K562 (cell line): Measurements from ENCODE around the gene BLCAP. TPM values are rescaled to one million over a fixed set of nuclear protein-coding genes. Genes with fewer than 3 reads are reported as not detected.

Source experiments
- ATAC-seq: fragments of 200-7000 bp; cut with Tn5 transposase; 3 replicates; pipeline ENCODE4 v1.9.1; 2020; ENCODE audit warnings: moderate library complexity
- BruUV-seq: library from RNA; stranded (reverse); fragments of 400-500 nt; replicated peaks from 2 replicates; lab custom pipeline; 2021; lab: Mats Ljungman, UMichigan
- CTCF ChIA-PET: fragments of 300-600 bp; formaldehyde crosslinking; extraction: SDS; loops from one replicate; lab custom pipeline; 2021; ENCODE audit warnings: low intra/inter-chr PET ratio; lab: Yijun Ruan, JAX
- POLR2A ChIA-PET: fragments of 300-600, 350-650 bp; sonication (Branson Sonifier 250); formaldehyde crosslinking; extraction: SDS; loops from one replicate; lab custom pipeline; 2021; ENCODE audit warnings: antibody characterized with exemption, inconsistent platforms; lab: Yijun Ruan, JAX
- DNase-seq, 4 experiments: peaks; one replicate each; pipeline versions ENCODE4 v3.0.0 to v3.0.0-alpha.2; 2011 to 2018; ENCODE audit warnings: low spot score in 3 of 4, mixed read lengths in 3 of 4; ENCODE audit errors: extremely low read depth in 1 of 4
- FAIRE-seq: peaks from 2 replicates; lab custom pipeline; 2011; peaks lifted over from hg19 to GRCh38; lab: Jason Lieb, UNC
- H2AFZ ChIP-seq: 2 replicates; pipeline ENCODE4 v1.6.0; 2011; ENCODE audit warnings: low read depth, low read length, control low read depth, inconsistent platforms
- H3K27ac ChIP-seq: fragments of 200-600 bp; 3 replicates; pipeline ENCODE4 v1.8.0; 2011; ENCODE audit warnings: low read depth, mild to moderate bottlenecking, control low read depth, inconsistent platforms, low read length, moderate library complexity, mixed read lengths; ENCODE audit errors: extremely low read depth
- H3K27me3 ChIP-seq, 2 experiments: fragments of 300-600 bp in 1 of 2; 2 replicates in 1 of 2; 3 replicates in 1 of 2; pipeline versions ENCODE4 v1.6.0 to v1.8.0; 2011; ENCODE audit warnings: inconsistent platforms in 2 of 2, low read length in 2 of 2, mild to moderate bottlenecking in 1 of 2, mixed read lengths in 1 of 2, moderate library complexity in 1 of 2; ENCODE audit not compliant: control insufficient read depth in 2 of 2, insufficient read depth in 2 of 2
- H3K36me3 ChIP-seq: fragments of 300-600 bp; 3 replicates; pipeline ENCODE4 v1.8.0; 2011; ENCODE audit warnings: mild to moderate bottlenecking, low read length, inconsistent platforms; ENCODE audit not compliant: control insufficient read depth, insufficient read depth
- H3K4me1 ChIP-seq, 2 experiments: fragments of 200-600 bp in 1 of 2; replicated peaks in 1 of 2; 2 replicates in 1 of 2; 3 replicates in 1 of 2; pipeline versions ENCODE4 v1.5.1 to v1.8.0; 2011; ENCODE audit warnings: inconsistent platforms in 2 of 2, low read length in 2 of 2, mild to moderate bottlenecking in 1 of 2, mixed read lengths in 1 of 2, moderate library complexity in 1 of 2; ENCODE audit not compliant: control insufficient read depth in 2 of 2, insufficient read depth in 2 of 2
- H3K4me2 ChIP-seq: 2 replicates; pipeline ENCODE4 v1.6.1; 2011; ENCODE audit warnings: low read length, control low read depth, inconsistent platforms, mixed read lengths; ENCODE audit not compliant: insufficient read depth
- H3K4me3 ChIP-seq: fragments of 200-600 bp; sonication (generic), shearing (Covaris generic); 2 replicates; pipeline ENCODE4 v1.5.1; 2016; ENCODE audit warnings: control low read depth, inconsistent platforms
- H3K79me2 ChIP-seq: fragments of 200-600 bp; 3 replicates; pipeline ENCODE4 v1.8.0; 2011; ENCODE audit warnings: low read length, inconsistent platforms; ENCODE audit not compliant: control insufficient read depth, insufficient read depth
- H3K9ac ChIP-seq, 2 experiments: 2 replicates each; pipeline versions ENCODE4 v1.6.0 to v1.6.1; 2011; ENCODE audit warnings: low read depth in 2 of 2, low read length in 2 of 2, control low read depth in 1 of 2, inconsistent platforms in 1 of 2, mild to moderate bottlenecking in 1 of 2, mixed read lengths in 1 of 2; ENCODE audit not compliant: insufficient read depth in 1 of 2
- H3K9me1 ChIP-seq: one replicate; pipeline ENCODE4 v1.6.0; 2011; ENCODE audit warnings: inconsistent platforms, mild to moderate bottlenecking, low read length, moderate library complexity; ENCODE audit not compliant: control insufficient read depth, insufficient read depth
- H3K9me3 ChIP-seq: replicated peaks from 2 replicates; pipeline ENCODE4 v1.5.1; 2011; ENCODE audit warnings: low read depth, low read length, inconsistent platforms; ENCODE audit not compliant: control insufficient read depth, insufficient read depth
- H4K20me1 ChIP-seq: replicated peaks from 2 replicates; pipeline ENCODE4 v1.6.1; 2011; ENCODE audit warnings: low read length, inconsistent platforms, mixed read lengths; ENCODE audit not compliant: control insufficient read depth, insufficient read depth
- CBFA2T3 ChIP-seq: fragments of 450-650 bp; IDR thresholded peaks from 2 replicates; pipeline ENCODE4 v1.6.1; 2017
- IRF9 ChIP-seq: fragments of 450-650 bp; IDR thresholded peaks from 2 replicates; pipeline ENCODE4 v1.6.1; 2016; ENCODE audit warnings: missing biosample characterization, missing genetic modification characterization
- POLR2H ChIP-seq: IDR thresholded peaks from 2 replicates; pipeline ENCODE4 v1.6.1; 2016; ENCODE audit warnings: missing genetic modification characterization, low read depth, mild to moderate bottlenecking, control low read depth, missing compliant biosample characterization, moderate library complexity
- SNRNP70 ChIP-seq: fragments of 200-400 bp; formaldehyde crosslinking; optimal IDR thresholded peaks from 2 replicates; pipeline ENCODE3; 2017; ENCODE audit warnings: low read depth, low read length
- WGBS: fragments of 100-300 bp; shearing (Covaris generic); methylation state at CpG from one replicate; pipeline ENCODE4 v1.1.6; 2016; ENCODE audit warnings: low coverage, mixed read lengths; ENCODE audit not compliant: insufficient coverage; ENCODE audit errors: missing lambda C conversion rate; 5-methylcytosine and 5-hydroxymethylcytosine counted together
- in situ Hi-C: fragments of 300-500 bp; cut with MboI; formaldehyde crosslinking; loops from 4 replicates; pipeline ENCODE4 v1.15.0; 2018; ENCODE audit warnings: inconsistent platforms, mixed read lengths
- intact Hi-C: fragments of 100-400 bp; cut with micrococcal nuclease; formaldehyde crosslinking; loops from 2 replicates; pipeline ENCODE4 v1.14.2; 2022
- polyA plus RNA-seq, 8 experiments: library from polyadenylated mRNA; depleted of rRNA in 4 of 8; stranded (reverse) in 5 of 8; unstranded in 3 of 8; fragments of >200 nt; fragmentation: Nextera tagmentation in 2 of 8; fragmentation: Illumina TruSeq in 1 of 8; extraction: Ambion mirVana in 2 of 8; extraction: Trizol in 1 of 8; gene quantifications; 2 replicates each; pipeline versions ENCODE4 v1.2.1 to v1.2.3, GENCODE V29; 2011 to 2014; ENCODE audit warnings: inconsistent platforms in 1 of 8, missing spikeins in 1 of 8
- total RNA-seq, 7 experiments: library from RNA; depleted of rRNA in 6 of 7; stranded (reverse); fragments of >200 nt in 6 of 7; fragmentation: Illumina TruSeq in 2 of 7; extraction: Trizol in 2 of 7; gene quantifications; 2 replicates each; pipeline versions ENCODE4 v1.2.1 to v1.2.3, GENCODE V29; 2011 to 2021; ENCODE audit warnings: low replicate concordance in 1 of 7

The BLCAP gene
- total and polyA plus RNA-seq, 9 of the 15 experiments (the other 6 are each of a cell fraction or from before 2014, with no cell fraction given): 16.9 to 41.5 (median 27.6) TPM

- H4K20me1 ChIP-seq: no peaks in the 10 kb centered on the region; the same call in 1 of the 2 replicates
- CTCF ChIA-PET: no interaction called here
- no peak for TF ChIP-seq CBFA2T3
- no peak for TF ChIP-seq POLR2H (tag)
- no peak for TF ChIP-seq SNRNP70
- TF ChIP-seq IRF9 (tag): no peak
- TF ChIP-seq, all 486 proteins: peak for 0
- no TSS peak for BruUV-seq
- H2AFZ ChIP-seq: no peak overlapping the region
- intact Hi-C loops: no loop called here
- DNase-seq (no peak), ATAC-seq (no peak), FAIRE-seq (no peak)
- in situ Hi-C loops: no loop called here
- H3K9me3 ChIP-seq: no peaks in the 10 kb centered on the region; the same call in 1 of the 2 replicates
- peaks cover 27% of the 10 kb centered on the region; the same call in 1 of the 3 replicates for H3K36me3 ChIP-seq
- H3K4me3 ChIP-seq: no peak overlapping the region
- H3K79me2 ChIP-seq: peaks cover 29% of the 10 kb centered on the region
- POLR2A ChIA-PET: no interaction called here
- H3K27ac ChIP-seq: no peak overlapping the region
- H3K9me1 ChIP-seq: peaks cover 4% of the 10 kb centered on the region
- H3K4me2 ChIP-seq: no peak overlapping the region
- 94% methylated on average over 23 of the region's 24 CpGs for WGBS
- peaks cover 12 to 16% of the 10 kb centered on the region in 2 experiments for H3K4me1 ChIP-seq
- H3K9ac ChIP-seq: no peak overlapping the region
- H3K27me3 ChIP-seq: no peaks in the 10 kb centered on the region
Observed at GRCh38 chr20:37520419-37520955, 7.2 kb downstream of the BLCAP start.
